HepG2 (cell line): ENCODE measurements around the gene SPTBN4.

Source experiments
- ASH2L ChIP-seq: fragments of 300-600, 200-600 bp; sonication (generic); IDR thresholded peaks from 2 replicates; pipeline ENCODE4 v1.7.0; 2017; ENCODE audit warnings: low read depth, mild to moderate bottlenecking, moderate library complexity, mixed read lengths, low read length; ENCODE audit not compliant: insufficient read length
- EP300 ChIP-seq, 3 experiments: sonication (generic) in 1 of 3; formaldehyde crosslinking in 1 of 3; IDR thresholded peaks; 2 replicates each; pipeline versions ENCODE4 v1.5.1 to v1.6.1; 2011 to 2020; ENCODE audit warnings: low read depth in 2 of 3, low read length in 2 of 3, borderline replicate concordance in 1 of 3, improper control_type of control experiment in 1 of 3, mild to moderate bottlenecking in 1 of 3, missing genetic modification reagents in 1 of 3, moderate library complexity in 1 of 3
- ESRRA ChIP-seq: sonication (generic); formaldehyde crosslinking; IDR thresholded peaks from 2 replicates; pipeline ENCODE4 v1.5.1; 2020; ENCODE audit warnings: mild to moderate bottlenecking, low read depth, missing genetic modification reagents
- FOSL1 ChIP-seq: sonication (generic); formaldehyde crosslinking; IDR thresholded peaks from 2 replicates; pipeline ENCODE4 v1.9.0; 2021; ENCODE audit warnings: missing genetic modification reagents, borderline replicate concordance
- HINFP ChIP-seq: sonication (generic); formaldehyde crosslinking; IDR thresholded peaks from 2 replicates; pipeline ENCODE4 v1.4.0; 2020; ENCODE audit warnings: low read depth, mild to moderate bottlenecking, missing genetic modification reagents
- ONECUT2 ChIP-seq: sonication (generic); formaldehyde crosslinking; IDR thresholded peaks from 2 replicates; pipeline ENCODE4 v1.4.0; 2020; ENCODE audit warnings: missing genetic modification reagents
- POLR2A ChIP-seq, 2 experiments: IDR thresholded peaks; 2 replicates each; pipeline ENCODE4 v1.6.1; 2011; ENCODE audit warnings: low read depth in 2 of 2, low read length in 2 of 2, mild to moderate bottlenecking in 1 of 2, moderate library complexity in 1 of 2; ENCODE audit not compliant: insufficient read depth in 1 of 2
- POLR2AphosphoS5 ChIP-seq: IDR thresholded peaks from 2 replicates; pipeline ENCODE4 v1.6.1; 2012; ENCODE audit warnings: low read depth, low read length
- STAG1 ChIP-seq: sonication (generic); formaldehyde crosslinking; IDR thresholded peaks from 2 replicates; pipeline ENCODE4 v1.4.0; 2020; ENCODE audit warnings: missing genetic modification reagents
- ZNF597 ChIP-seq: sonication (generic); formaldehyde crosslinking; IDR thresholded peaks from 2 replicates; pipeline ENCODE4 v1.5.0; 2020; ENCODE audit warnings: missing genetic modification reagents
- TF ChIP-seq, protein P1 (sequence below): sonication (generic); formaldehyde crosslinking; IDR thresholded peaks from 2 replicates; pipeline ENCODE4 v1.5.0; 2020; ENCODE audit warnings: mild to moderate bottlenecking, missing genetic modification reagents, moderate library complexity

GRCh38 chr19:40450664-40451063 lies 16.1 kb upstream of the SPTBN4 start:
- TF ChIP-seq STAG1 (no peak), HINFP (CRISPR knock-in tag) (no peak), ZNF597 (CRISPR knock-in tag) (no peak), POLR2AphosphoS5 (no peak), POLR2A (IDR thresholded peaks at IDR 0.05; ENCODE audit: insufficient read depth in 1 of 2, low read depth in 2 of 2, low read length in 2 of 2) (no peak), ASH2L (no peak), ONECUT2 (no peak), ESRRA (CRISPR knock-in tag) (no peak), EP300 (IDR thresholded peaks at IDR 0.05; ENCODE audit: low read depth in 2 of 2, low read length in 2 of 2) (no peak), EP300 (CRISPR knock-in tag; IDR thresholded peaks at IDR 0.05; ENCODE audit: borderline replicate concordance) (no peak), FOSL1 (CRISPR knock-in tag) (no peak)
- TF ChIP-seq, protein P1, sequence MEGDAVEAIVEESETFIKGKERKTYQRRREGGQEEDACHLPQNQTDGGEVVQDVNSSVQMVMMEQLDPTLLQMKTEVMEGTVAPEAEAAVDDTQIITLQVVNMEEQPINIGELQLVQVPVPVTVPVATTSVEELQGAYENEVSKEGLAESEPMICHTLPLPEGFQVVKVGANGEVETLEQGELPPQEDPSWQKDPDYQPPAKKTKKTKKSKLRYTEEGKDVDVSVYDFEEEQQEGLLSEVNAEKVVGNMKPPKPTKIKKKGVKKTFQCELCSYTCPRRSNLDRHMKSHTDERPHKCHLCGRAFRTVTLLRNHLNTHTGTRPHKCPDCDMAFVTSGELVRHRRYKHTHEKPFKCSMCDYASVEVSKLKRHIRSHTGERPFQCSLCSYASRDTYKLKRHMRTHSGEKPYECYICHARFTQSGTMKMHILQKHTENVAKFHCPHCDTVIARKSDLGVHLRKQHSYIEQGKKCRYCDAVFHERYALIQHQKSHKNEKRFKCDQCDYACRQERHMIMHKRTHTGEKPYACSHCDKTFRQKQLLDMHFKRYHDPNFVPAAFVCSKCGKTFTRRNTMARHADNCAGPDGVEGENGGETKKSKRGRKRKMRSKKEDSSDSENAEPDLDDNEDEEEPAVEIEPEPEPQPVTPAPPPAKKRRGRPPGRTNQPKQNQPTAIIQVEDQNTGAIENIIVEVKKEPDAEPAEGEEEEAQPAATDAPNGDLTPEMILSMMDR (CRISPR knock-in tag): no peak
